ENCODE results near the gene NTN4.

GRCh38 chr12:95710386-95710785 is 80.2 kb downstream of the NTN4 start:
- TF ChIP-seq POLR2A (IDR thresholded peaks at IDR 0.05) (no peak), CTCF (IDR thresholded peaks at IDR 0.05) (no peak), EP300 (IDR thresholded peaks at IDR 0.05) (no peak)
